ENCODE data around the gene DPT. TPM values are rescaled to one million over a fixed set of nuclear protein-coding genes. Genes with fewer than 3 reads are reported as not detected.

The DPT gene
- total RNA-seq, 2 donors from 2014 or later: 4.7 to 15.4 TPM

GRCh38 chr1:168717906-168718891 is 10.8 kb downstream of the DPT start:
- H3K27ac ChIP-seq: no peak overlapping the region
- no peaks in the 10 kb centered on the region for H3K4me1 ChIP-seq (replicated peaks)
- H3K9me3 ChIP-seq: no peaks in the 10 kb centered on the region
- no peak for DNase-seq (ENCODE audit: low spot score)
- H3K36me3 ChIP-seq: no peaks in the 10 kb centered on the region
- 77% methylated on average over 10 of the region's 10 CpGs for whole genome bisulfite sequencing
- H3K4me3 ChIP-seq: no peak overlapping the region
- no peaks in the 10 kb centered on the region for H3K27me3 ChIP-seq (replicated peaks; ENCODE audit: insufficient read depth)
- TF ChIP-seq CTCF (IDR thresholded peaks at IDR 0.05) (no peak), POLR2AphosphoS5 (IDR thresholded peaks at IDR 0.05) (no peak), POLR2A (IDR thresholded peaks at IDR 0.05) (no peak)
- intact Hi-C loops (cut with DNase I): no loop called here

- no peaks in the 10 kb centered on the region for H3K27me3 ChIP-seq (replicated peaks; ENCODE audit: insufficient read depth)
- DNase-seq (ENCODE audit: low spot score): peak; percentile 27
- no peak for TF ChIP-seq CTCF (IDR thresholded peaks at IDR 0.05)
- no peak for TF ChIP-seq POLR2A (IDR thresholded peaks at IDR 0.05)
- TF ChIP-seq POLR2AphosphoS5 (IDR thresholded peaks at IDR 0.05): no peak
- H3K4me3 ChIP-seq: no peak overlapping the region
- H3K36me3 ChIP-seq: no peaks in the 10 kb centered on the region
- H3K4me1 ChIP-seq (replicated peaks): no peaks in the 10 kb centered on the region
- 63% methylated on average over 8 of the region's 8 CpGs for WGBS
- no peak overlapping the region for H3K27ac ChIP-seq
- intact Hi-C loops (cut with DNase I): no loop called here
- no peaks in the 10 kb centered on the region for H3K9me3 ChIP-seq
Measured at GRCh38 chr1:168714012-168714411, 15.0 kb downstream of the DPT start.

- intact Hi-C loops (cut with DNase I): no loop called here
- 29% methylated on average over 9 of the region's 9 CpGs for WGBS
- no peaks in the 10 kb centered on the region for H3K9me3 ChIP-seq
- peak overlapping the region in 1 of 2 donors; percentile 25 for H3K27ac ChIP-seq
- no peak overlapping the region for H3K4me3 ChIP-seq
- H3K27me3 ChIP-seq (replicated peaks; ENCODE audit: insufficient read depth): no peaks in the 10 kb centered on the region
- H3K36me3 ChIP-seq: no peaks in the 10 kb centered on the region
- TF ChIP-seq POLR2A (IDR thresholded peaks at IDR 0.05) (no peak), POLR2AphosphoS5 (IDR thresholded peaks at IDR 0.05) (no peak), CTCF (IDR thresholded peaks at IDR 0.05) (no peak)
- no peak for DNase-seq (ENCODE audit: low spot score)
- H3K4me1 ChIP-seq (replicated peaks): no peaks in the 10 kb centered on the region
Measured at GRCh38 chr1:168709405-168710363, 19.3 kb downstream of the DPT start.

- H3K9me3 ChIP-seq: no peaks in the 10 kb centered on the region
- TF ChIP-seq CTCF (IDR thresholded peaks at IDR 0.05) (no peak), POLR2A (IDR thresholded peaks at IDR 0.05) (no peak), POLR2AphosphoS5 (IDR thresholded peaks at IDR 0.05) (no peak)
- no peak overlapping the region for H3K27ac ChIP-seq
- H3K27me3 ChIP-seq (replicated peaks; ENCODE audit: insufficient read depth): no peaks in the 10 kb centered on the region
- no peaks in the 10 kb centered on the region for H3K36me3 ChIP-seq
- H3K4me3 ChIP-seq: no peak overlapping the region
- no peaks in the 10 kb centered on the region for H3K4me1 ChIP-seq (replicated peaks)
- no peak for DNase-seq (ENCODE audit: low spot score)
- intact Hi-C loops (cut with DNase I): no loop called here
- 65% methylated on average over 1 of the region's 1 CpG for WGBS
Measured at GRCh38 chr1:168708698-168709404, 20.2 kb downstream of the DPT start.

Data from prostate gland (tissue), 2 donors.